K562 (cell line): Measurements from ENCODE around the gene PRR29. TPM values are rescaled to one million over a fixed set of nuclear protein-coding genes. Genes with fewer than 3 reads are reported as not detected.

Experiments
- CEBPB ChIP-seq: fragments of 450-650 bp; IDR thresholded peaks from 2 replicates; pipeline ENCODE4 v1.6.1; 2016; ENCODE audit warnings: missing genetic modification characterization, missing compliant biosample characterization
- HDGF ChIP-seq: fragments of 450-650 bp; IDR thresholded peaks from 2 replicates; pipeline ENCODE4 v1.6.1; 2016
- ILK ChIP-seq: fragments of 450-650 bp; IDR thresholded peaks from 2 replicates; pipeline ENCODE4 v1.6.1; 2016; ENCODE audit warnings: missing genetic modification characterization, low read depth, mild to moderate bottlenecking, missing compliant biosample characterization, moderate library complexity, borderline replicate concordance
- NFE2 ChIP-seq: IDR thresholded peaks from 2 replicates; pipeline ENCODE4 v1.6.1; 2014; ENCODE audit warnings: antibody characterized with exemption, low read depth
- TFAP4 ChIP-seq: sonication (generic); formaldehyde crosslinking; IDR thresholded peaks from 2 replicates; pipeline ENCODE4 v1.8.0; 2022; ENCODE audit warnings: missing genetic modification reagents, mild to moderate bottlenecking, moderate library complexity, borderline replicate concordance
- TOE1 ChIP-seq, 2 experiments: fragments of 450-650 bp in 1 of 2; sonication (generic) in 1 of 2; formaldehyde crosslinking in 1 of 2; IDR thresholded peaks; 2 replicates each; pipeline versions ENCODE4 v1.7.1 to v1.8.0; 2016 to 2022; ENCODE audit warnings: borderline replicate concordance in 2 of 2, mild to moderate bottlenecking in 2 of 2, antibody characterized with exemption in 1 of 2, inconsistent platforms in 1 of 2, low read depth in 1 of 2, missing genetic modification reagents in 1 of 2, moderate library complexity in 1 of 2
- VEZF1 ChIP-seq: fragments of 200-800 bp; sonication (Bioruptor generic); IDR thresholded peaks from 2 replicates; pipeline ENCODE4 v1.6.1; 2017; ENCODE audit warnings: missing genetic modification characterization, missing compliant biosample characterization
- ZNF175 ChIP-seq: fragments of 200-800 bp; sonication (Bioruptor generic); IDR thresholded peaks from 2 replicates; pipeline ENCODE4 v1.6.1; 2016; ENCODE audit warnings: low read depth, mild to moderate bottlenecking, missing genetic modification characterization, missing compliant biosample characterization
- polyA plus RNA-seq, 8 experiments: library from polyadenylated mRNA; depleted of rRNA in 4 of 8; stranded (reverse) in 5 of 8; unstranded in 3 of 8; fragments of >200 nt; fragmentation: Nextera tagmentation in 2 of 8; fragmentation: Illumina TruSeq in 1 of 8; extraction: Ambion mirVana in 2 of 8; extraction: Trizol in 1 of 8; gene quantifications; 2 replicates each; pipeline versions ENCODE4 v1.2.1 to v1.2.3, GENCODE V29; 2011 to 2014; ENCODE audit warnings: inconsistent platforms in 1 of 8, missing spikeins in 1 of 8
- total RNA-seq, 7 experiments: library from RNA; depleted of rRNA in 6 of 7; stranded (reverse); fragments of >200 nt in 6 of 7; fragmentation: Illumina TruSeq in 2 of 7; extraction: Trizol in 2 of 7; gene quantifications; 2 replicates each; pipeline versions ENCODE4 v1.2.1 to v1.2.3, GENCODE V29; 2011 to 2021; ENCODE audit warnings: low replicate concordance in 1 of 7
- TF ChIP-seq, protein P1 (sequence below): sonication (generic); formaldehyde crosslinking; IDR thresholded peaks from 2 replicates; pipeline ENCODE4 v1.8.0; 2022; ENCODE audit warnings: mild to moderate bottlenecking, missing genetic modification reagents, borderline replicate concordance
- TF ChIP-seq, protein P2 (sequence below), 3 experiments: fragments of 200-800 bp in 1 of 3; sonication (Bioruptor generic) in 1 of 3; sonication (generic) in 1 of 3; formaldehyde crosslinking in 1 of 3; IDR thresholded peaks; 2 replicates each; pipeline versions ENCODE4 v1.6.1 to v1.8.0; 2016 to 2022; ENCODE audit warnings: mild to moderate bottlenecking in 2 of 3, missing compliant biosample characterization in 2 of 3, missing genetic modification characterization in 2 of 3, missing genetic modification reagents in 1 of 3
- TF ChIP-seq, protein P3 (sequence below), 2 experiments: IDR thresholded peaks; 2 replicates each; pipeline ENCODE4 v1.6.1; 2012; ENCODE audit warnings: improper control_type of control experiment in 2 of 2, low read depth in 2 of 2, low read length in 2 of 2, borderline replicate concordance in 1 of 2

The PRR29 gene
- total and polyA plus RNA-seq, 9 of the 15 experiments (the other 6 are each of a cell fraction or from before 2014, with no cell fraction given), result 0.08 to 0.58 (median 0.15) TPM; not detected in 5

DNA sequence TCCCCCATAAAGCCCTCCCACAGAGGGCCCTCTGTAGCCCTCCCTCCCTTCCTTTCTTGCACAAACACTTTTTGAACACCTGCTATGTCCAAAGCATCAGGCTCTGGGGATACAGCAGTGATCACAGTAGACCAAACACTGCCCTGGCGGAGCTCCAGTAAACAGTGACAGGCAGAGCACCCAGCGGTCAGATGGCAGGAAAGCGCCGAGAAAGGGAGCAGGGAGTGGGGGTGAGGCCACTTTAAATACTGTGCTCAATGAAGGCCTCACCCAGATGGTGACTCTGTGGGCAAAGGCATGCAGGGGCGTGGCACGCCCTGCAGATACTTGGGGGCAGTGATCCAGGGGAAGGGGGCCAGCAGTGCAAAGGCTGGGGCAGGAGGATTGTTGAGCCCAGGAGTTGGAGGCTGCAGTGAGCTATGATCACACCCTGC, 7.6 kb downstream of the PRR29 start (continued):
- TF ChIP-seq, protein P1, sequence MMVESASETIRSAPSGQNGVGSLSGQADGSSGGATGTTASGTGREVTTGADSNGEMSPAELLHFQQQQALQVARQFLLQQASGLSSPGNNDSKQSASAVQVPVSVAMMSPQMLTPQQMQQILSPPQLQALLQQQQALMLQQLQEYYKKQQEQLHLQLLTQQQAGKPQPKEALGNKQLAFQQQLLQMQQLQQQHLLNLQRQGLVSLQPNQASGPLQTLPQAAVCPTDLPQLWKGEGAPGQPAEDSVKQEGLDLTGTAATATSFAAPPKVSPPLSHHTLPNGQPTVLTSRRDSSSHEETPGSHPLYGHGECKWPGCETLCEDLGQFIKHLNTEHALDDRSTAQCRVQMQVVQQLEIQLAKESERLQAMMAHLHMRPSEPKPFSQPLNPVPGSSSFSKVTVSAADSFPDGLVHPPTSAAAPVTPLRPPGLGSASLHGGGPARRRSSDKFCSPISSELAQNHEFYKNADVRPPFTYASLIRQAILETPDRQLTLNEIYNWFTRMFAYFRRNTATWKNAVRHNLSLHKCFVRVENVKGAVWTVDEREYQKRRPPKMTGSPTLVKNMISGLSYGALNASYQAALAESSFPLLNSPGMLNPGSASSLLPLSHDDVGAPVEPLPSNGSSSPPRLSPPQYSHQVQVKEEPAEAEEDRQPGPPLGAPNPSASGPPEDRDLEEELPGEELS (CRISPR knock-in tag), result no peak
- 0 out of 2 replicates have a peak, but pooled peaks have one; percentile 36 for TF ChIP-seq NFE2
- peak; percentile 18; the same call in 1 of the 2 replicates for TF ChIP-seq VEZF1
- TF ChIP-seq HDGF, result peak; percentile 49; the same call in 1 of the 2 replicates
- TF ChIP-seq TFAP4 (CRISPR knock-in tag), result peak; percentile 56; the same call in 1 of the 2 replicates
- TF ChIP-seq ILK (tag), result no peak
- TF ChIP-seq, protein P2, sequence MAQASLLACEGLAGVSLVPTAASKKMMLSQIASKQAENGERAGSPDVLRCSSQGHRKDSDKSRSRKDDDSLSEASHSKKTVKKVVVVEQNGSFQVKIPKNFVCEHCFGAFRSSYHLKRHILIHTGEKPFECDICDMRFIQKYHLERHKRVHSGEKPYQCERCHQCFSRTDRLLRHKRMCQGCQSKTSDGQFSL (CRISPR knock-in tag; IDR thresholded peaks at IDR 0.05), result peak; percentile 55; the same call in 1 of the 2 replicates
- TF ChIP-seq, protein P2 (tag; IDR thresholded peaks at IDR 0.05), result no peak
- peak; percentile 23; the same call in 1 of the 2 replicates for TF ChIP-seq ZNF175 (CRISPR knock-in tag)
- TF ChIP-seq TOE1 (IDR thresholded peaks at IDR 0.05; ENCODE audit: borderline replicate concordance), result no peak
- peak; percentile 39; the same call in 1 of the 2 replicates for TF ChIP-seq TOE1 (CRISPR knock-in tag; IDR thresholded peaks at IDR 0.05; ENCODE audit: borderline replicate concordance, low read depth)
- TF ChIP-seq CEBPB (tag), result no peak
- TF ChIP-seq, protein P3, sequence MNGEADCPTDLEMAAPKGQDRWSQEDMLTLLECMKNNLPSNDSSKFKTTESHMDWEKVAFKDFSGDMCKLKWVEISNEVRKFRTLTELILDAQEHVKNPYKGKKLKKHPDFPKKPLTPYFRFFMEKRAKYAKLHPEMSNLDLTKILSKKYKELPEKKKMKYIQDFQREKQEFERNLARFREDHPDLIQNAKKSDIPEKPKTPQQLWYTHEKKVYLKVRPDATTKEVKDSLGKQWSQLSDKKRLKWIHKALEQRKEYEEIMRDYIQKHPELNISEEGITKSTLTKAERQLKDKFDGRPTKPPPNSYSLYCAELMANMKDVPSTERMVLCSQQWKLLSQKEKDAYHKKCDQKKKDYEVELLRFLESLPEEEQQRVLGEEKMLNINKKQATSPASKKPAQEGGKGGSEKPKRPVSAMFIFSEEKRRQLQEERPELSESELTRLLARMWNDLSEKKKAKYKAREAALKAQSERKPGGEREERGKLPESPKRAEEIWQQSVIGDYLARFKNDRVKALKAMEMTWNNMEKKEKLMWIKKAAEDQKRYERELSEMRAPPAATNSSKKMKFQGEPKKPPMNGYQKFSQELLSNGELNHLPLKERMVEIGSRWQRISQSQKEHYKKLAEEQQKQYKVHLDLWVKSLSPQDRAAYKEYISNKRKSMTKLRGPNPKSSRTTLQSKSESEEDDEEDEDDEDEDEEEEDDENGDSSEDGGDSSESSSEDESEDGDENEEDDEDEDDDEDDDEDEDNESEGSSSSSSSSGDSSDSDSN (IDR thresholded peaks at IDR 0.05; ENCODE audit: borderline replicate concordance in 1 of 2, low read depth in 2 of 2, low read length in 2 of 2), result peak in 1 of 2 experiments; percentile 66; a peak in 1 of 4 replicates
